Tibial nerve (tissue), 4 donors: ENCODE measurements around the gene PLEKHB1. TPM values are rescaled to one million over a fixed set of nuclear protein-coding genes. Genes with fewer than 3 reads are reported as not detected.

Source experiments
- DNase-seq, 2 donors: peaks; one replicate each; pipeline ENCODE4 v3.0.0-alpha.2; 2019; ENCODE audit warnings: low spot score in 2 of 2
- H3K27ac ChIP-seq, 4 donors: fragments of 200-600 bp; sonication (generic) in 3 of 4; one replicate each; pipeline ENCODE4 v1.5.1; 2017 to 2019; ENCODE audit warnings: mild to moderate bottlenecking in 1 of 4
- H3K27me3 ChIP-seq, 2 donors: fragments of 200-600 bp; sonication (generic) in 1 of 2; one replicate each; pipeline versions ENCODE4 v1.5.1 to v1.6.0; 2017 to 2019
- H3K36me3 ChIP-seq, 3 donors: fragments of 200-600 bp; sonication (generic); one replicate each; pipeline ENCODE4 v1.5.1; 2018 to 2019
- H3K4me1 ChIP-seq, 4 donors: fragments of 200-600 bp; sonication (generic) in 3 of 4; one replicate each; pipeline ENCODE4 v1.5.1; 2017 to 2019
- H3K4me3 ChIP-seq, 4 donors: fragments of 200-600 bp; sonication (generic) in 3 of 4; one replicate each; pipeline ENCODE4 v1.5.1; 2017 to 2019; ENCODE audit warnings: mild to moderate bottlenecking in 1 of 4, moderate library complexity in 1 of 4
- H3K9me3 ChIP-seq, 4 donors: fragments of 200-600 bp; sonication (generic) in 3 of 4; one replicate each; pipeline ENCODE4 v1.5.1; 2017 to 2019
- CTCF ChIP-seq, 5 experiments: fragments of 200-600 bp in 3 of 5; fragments of 450-650 bp in 2 of 5; sonication (generic) in 3 of 5; IDR thresholded peaks; one replicate each; pipeline ENCODE4 v1.5.1; 2016 to 2019; ENCODE audit warnings: antibody characterized with exemption in 5 of 5, mild to moderate bottlenecking in 3 of 5, moderate library complexity in 2 of 5
- EP300 ChIP-seq, 2 donors: sonication (generic); formaldehyde crosslinking; IDR thresholded peaks; one replicate each; pipeline ENCODE4 v1.6.1; 2017; ENCODE audit warnings: antibody characterized with exemption in 2 of 2, mild to moderate bottlenecking in 1 of 2
- POLR2A ChIP-seq, 2 donors: fragments of 450-650 bp; IDR thresholded peaks; one replicate each; pipeline ENCODE4 v1.6.1; 2017; ENCODE audit warnings: antibody characterized with exemption in 2 of 2, mild to moderate bottlenecking in 2 of 2, moderate library complexity in 2 of 2
- WGBS, 2 donors: methylation state at CpG; one replicate each; pipeline ENCODE4 v1.1.5; 2018; 5-methylcytosine and 5-hydroxymethylcytosine counted together
- total RNA-seq, 4 donors: library from RNA; depleted of rRNA; stranded (reverse); fragments of >200 nt; gene quantifications; one replicate each; pipeline ENCODE4 v1.1.0, GENCODE V29; 2016

Gene PLEKHB1
- total RNA-seq, 4 donors from 2014 or later: 71.4 to 226 (median 206) TPM

GRCh38 chr11:73648121-73648520, 1.7 kb downstream of the PLEKHB1 start:
- H3K4me3 ChIP-seq: peak overlapping the region; percentile 29 to 52 (median 47)
- DNase-seq: no peak
- H3K36me3 ChIP-seq: no peaks in the 10 kb centered on the region
- peak overlapping the region; percentile 54 to 87 (median 69) for H3K27ac ChIP-seq
- peaks cover 0 to 71% (median 15%) of the 10 kb centered on the region in 4 donors for H3K4me1 ChIP-seq
- no peaks in the 10 kb centered on the region for H3K9me3 ChIP-seq
- WGBS, 2 donors: 69 to 79% methylated on average over 9 of the region's 9 CpGs
- TF ChIP-seq POLR2A (IDR thresholded peaks at IDR 0.05) (no peak), CTCF (IDR thresholded peaks at IDR 0.05) (no peak), EP300 (IDR thresholded peaks at IDR 0.05) (no peak)
- no peaks in the 10 kb centered on the region for H3K27me3 ChIP-seq

GRCh38 chr11:73648571-73649046, 2.2 kb downstream of the PLEKHB1 start:
- no peak for TF ChIP-seq EP300 (IDR thresholded peaks at IDR 0.05)
- TF ChIP-seq POLR2A (IDR thresholded peaks at IDR 0.05): no peak
- TF ChIP-seq CTCF (IDR thresholded peaks at IDR 0.05): no peak
- Histone ChIP-seq H3K4me3 (peak overlapping the region in 3 of 4 donors; percentile 29 to 52 (median 45)), H3K27ac (peak overlapping the region; percentile 54 to 87 (median 69))

GRCh38 chr11:73649206-73649605, 2.8 kb downstream of the PLEKHB1 start:
- peaks cover 0 to 76% (median 15%) of the 10 kb centered on the region in 4 donors for H3K4me1 ChIP-seq

More at GRCh38 chr11:73648571-73649046, 2.2 kb downstream of the PLEKHB1 start:
- 52 to 62% methylated on average over 4 to 8 of the region's 8 CpGs for WGBS, 2 donors
- Histone ChIP-seq H3K27me3 (no peaks in the 10 kb centered on the region), H3K4me1 (peaks cover 0 to 76% (median 15%) of the 10 kb centered on the region in 4 donors), H3K36me3 (no peaks in the 10 kb centered on the region), H3K9me3 (no peaks in the 10 kb centered on the region)
- DNase-seq: no peak

GRCh38 chr11:73650400-73650799, 4.0 kb downstream of the PLEKHB1 start:
- no peaks in the 10 kb centered on the region for H3K9me3 ChIP-seq
- peak overlapping the region in 2 of 4 donors; percentile 86 to 87 for H3K27ac ChIP-seq
- no peaks in the 10 kb centered on the region for H3K27me3 ChIP-seq
- H3K36me3 ChIP-seq: peaks cover 0 to 12% (median 0%) of the 10 kb centered on the region in 3 donors
- WGBS, 2 donors: 89 to 95% methylated on average over 14 of the region's 14 CpGs
- TF ChIP-seq EP300 (IDR thresholded peaks at IDR 0.05) (no peak), POLR2A (IDR thresholded peaks at IDR 0.05) (no peak), CTCF (IDR thresholded peaks at IDR 0.05) (no peak)
- peaks cover 0 to 73% (median 15%) of the 10 kb centered on the region in 4 donors for H3K4me1 ChIP-seq
- DNase-seq: no peak
- no peak overlapping the region for H3K4me3 ChIP-seq

More at GRCh38 chr11:73649206-73649605, 2.8 kb downstream of the PLEKHB1 start:
- Histone ChIP-seq H3K4me3 (peak overlapping the region in 1 of 4 donors; percentile 52), H3K27ac (peak overlapping the region; percentile 54 to 87 (median 69)), H3K36me3 (peaks cover 0 to under 1% (median 0%) of the 10 kb centered on the region in 3 donors), H3K9me3 (no peaks in the 10 kb centered on the region), H3K27me3 (no peaks in the 10 kb centered on the region)
- no peak for DNase-seq
- 45 to 49% methylated on average over 9 of the region's 9 CpGs for WGBS, 2 donors
- no peak for TF ChIP-seq EP300 (IDR thresholded peaks at IDR 0.05)
- no peak for TF ChIP-seq POLR2A (IDR thresholded peaks at IDR 0.05)
- TF ChIP-seq CTCF (IDR thresholded peaks at IDR 0.05): no peak

- Histone ChIP-seq H3K9me3 (no peaks in the 10 kb centered on the region), H3K27ac (peak overlapping the region in 3 of 4 donors; percentile 56 to 87 (median 86)), H3K4me3 (no peak overlapping the region), H3K4me1 (peaks cover 0 to 65% (median 15%) of the 10 kb centered on the region in 4 donors), H3K36me3 (peaks cover 0 to 17% (median 0%) of the 10 kb centered on the region in 3 donors), H3K27me3 (no peaks in the 10 kb centered on the region)
- TF ChIP-seq CTCF (IDR thresholded peaks at IDR 0.05) (no peak), EP300 (IDR thresholded peaks at IDR 0.05) (no peak), POLR2A (IDR thresholded peaks at IDR 0.05) (no peak)
- no peak for DNase-seq
- 92 to 93% methylated on average over 5 of the region's 5 CpGs for WGBS, 2 donors
Measured at GRCh38 chr11:73651252-73651651, 4.9 kb downstream of the PLEKHB1 start.
